H9 (cell line): Measurements from ENCODE around the gene RGS3. TPM values are rescaled to one million over a fixed set of nuclear protein-coding genes. Genes with fewer than 3 reads are reported as not detected.

Experiments used
- DNase-seq: peaks from one replicate; pipeline ENCODE4 v3.0.0-alpha.2; 2017
- H2AFZ ChIP-seq: one replicate; pipeline ENCODE4 v1.6.1; 2013; ENCODE audit warnings: mild to moderate bottlenecking, low read length, control low read depth, moderate library complexity
- H2AK5ac ChIP-seq: 2 replicates; pipeline ENCODE4 v1.6.1; 2013; ENCODE audit warnings: low read length, control low read depth, mixed read lengths; ENCODE audit not compliant: insufficient read length
- H2BK120ac ChIP-seq: one replicate; pipeline ENCODE4 v1.6.1; 2013; ENCODE audit warnings: low read depth, mild to moderate bottlenecking, low read length, control low read depth, inconsistent platforms; ENCODE audit not compliant: poor library complexity, severe bottlenecking
- H2BK12ac ChIP-seq: 2 replicates; pipeline ENCODE4 v1.6.1; 2013; ENCODE audit warnings: low read length, control low read depth, mixed read lengths, low read depth; ENCODE audit not compliant: insufficient read length
- H2BK15ac ChIP-seq: 2 replicates; pipeline ENCODE4 v1.6.1; 2013; ENCODE audit warnings: low read depth, low read length, control low read depth
- H2BK20ac ChIP-seq: one replicate; pipeline ENCODE4 v1.6.1; 2013; ENCODE audit warnings: low read depth, mild to moderate bottlenecking, low read length, control low read depth, inconsistent platforms; ENCODE audit not compliant: poor library complexity, severe bottlenecking
- H2BK5ac ChIP-seq: 2 replicates; pipeline ENCODE4 v1.6.1; 2013; ENCODE audit warnings: low read length, control low read depth, mixed read lengths; ENCODE audit not compliant: insufficient read length
- H3K14ac ChIP-seq: 2 replicates; pipeline ENCODE4 v1.6.1; 2013; ENCODE audit warnings: low read length, control low read depth; ENCODE audit not compliant: insufficient read depth
- H3K18ac ChIP-seq: 2 replicates; pipeline ENCODE4 v1.6.1; 2013; ENCODE audit warnings: low read depth, mild to moderate bottlenecking, mixed read lengths, low read length, control low read depth; ENCODE audit not compliant: insufficient read length
- H3K23ac ChIP-seq: 2 replicates; pipeline ENCODE4 v1.6.1; 2013; ENCODE audit warnings: low read length, control low read depth, mixed read lengths, low read depth; ENCODE audit not compliant: insufficient read length
- H3K23me2 ChIP-seq: 2 replicates; pipeline ENCODE4 v1.6.1; 2013; ENCODE audit warnings: low read depth, mild to moderate bottlenecking, mixed read lengths, low read length, control low read depth; ENCODE audit not compliant: insufficient read length, poor library complexity, severe bottlenecking
- H3K27ac ChIP-seq: 2 replicates; pipeline ENCODE4 v1.5.1; 2013; ENCODE audit warnings: low read length, control low read depth, mixed read lengths, low read depth; ENCODE audit not compliant: insufficient read length
- H3K27me3 ChIP-seq: 2 replicates; pipeline ENCODE4 v1.6.1; 2013; ENCODE audit warnings: low read length, control low read depth, inconsistent platforms; ENCODE audit not compliant: insufficient read depth
- H3K4ac ChIP-seq: 2 replicates; pipeline ENCODE4 v1.6.1; 2013; ENCODE audit warnings: low read depth, mild to moderate bottlenecking, control low read depth, inconsistent platforms, low read length, moderate library complexity
- H3K4me1 ChIP-seq: 2 replicates; pipeline ENCODE4 v1.6.1; 2013; ENCODE audit warnings: low read length, control low read depth, inconsistent platforms; ENCODE audit not compliant: insufficient read depth
- H3K4me2 ChIP-seq: 2 replicates; pipeline ENCODE4 v1.6.1; 2013; ENCODE audit warnings: low read length, control low read depth, mixed read lengths; ENCODE audit not compliant: insufficient read length, insufficient read depth
- H3K56ac ChIP-seq: 2 replicates; pipeline ENCODE4 v1.6.1; 2013; ENCODE audit warnings: low read depth, mild to moderate bottlenecking, mixed read lengths, low read length, control low read depth; ENCODE audit not compliant: insufficient read length
- H3K79me1 ChIP-seq: 2 replicates; pipeline ENCODE4 v1.6.1; 2013; ENCODE audit warnings: low read depth, mild to moderate bottlenecking, moderate library complexity, low read length, control low read depth, inconsistent platforms; ENCODE audit not compliant: insufficient read depth, poor library complexity, severe bottlenecking
- H3K79me2 ChIP-seq: 2 replicates; pipeline ENCODE4 v1.6.1; 2013; ENCODE audit warnings: low read length, control low read depth, inconsistent platforms; ENCODE audit not compliant: insufficient read depth
- H3K9ac ChIP-seq: 2 replicates; pipeline ENCODE4 v1.6.1; 2013; ENCODE audit warnings: low read length, control low read depth, mixed read lengths; ENCODE audit not compliant: insufficient read length; ENCODE audit errors: extremely low read depth
- H3K9me3 ChIP-seq: one replicate; pipeline ENCODE4 v1.6.1; 2013; ENCODE audit warnings: low read depth, low read length, inconsistent platforms; ENCODE audit not compliant: control insufficient read depth
- H3T11ph ChIP-seq: one replicate; pipeline ENCODE4 v1.6.1; 2013; ENCODE audit warnings: mild to moderate bottlenecking, low read length, control low read depth, inconsistent platforms
- H4K20me1 ChIP-seq: one replicate; pipeline ENCODE4 v1.6.1; 2013; ENCODE audit not compliant: control insufficient read depth, insufficient read length, insufficient read depth
- H4K5ac ChIP-seq: 2 replicates; pipeline ENCODE4 v1.6.1; 2013; ENCODE audit warnings: low read depth, mild to moderate bottlenecking, mixed read lengths, low read length, control low read depth; ENCODE audit not compliant: insufficient read length
- H4K8ac ChIP-seq: replicated peaks from 2 replicates; pipeline ENCODE4 v1.6.1; 2013; ENCODE audit warnings: low read length, control low read depth, mixed read lengths, low read depth; ENCODE audit not compliant: insufficient read length
- H4K91ac ChIP-seq: 2 replicates; pipeline ENCODE4 v1.6.1; 2013; ENCODE audit warnings: low read depth, mild to moderate bottlenecking, moderate library complexity, mixed read lengths, low read length, control low read depth; ENCODE audit not compliant: insufficient read length
- H3K27ac Mint-ChIP-seq, 3 experiments: 2 replicates in 2 of 3; 3 replicates in 1 of 3; pipeline ENCODE4 v1.8.0; 2020 to 2021; ENCODE audit warnings: mixed read lengths in 3 of 3, mild to moderate bottlenecking in 1 of 3, moderate library complexity in 1 of 3
- H3K27me3 Mint-ChIP-seq: 2 replicates; pipeline ENCODE4 v1.8.0; 2021; ENCODE audit warnings: low read depth, mild to moderate bottlenecking, moderate library complexity, mixed read lengths
- H3K36me3 Mint-ChIP-seq, 3 experiments: 2 replicates in 2 of 3; 3 replicates in 1 of 3; pipeline ENCODE4 v1.8.0; 2020 to 2021; ENCODE audit warnings: low read depth in 3 of 3, mixed read lengths in 3 of 3; ENCODE audit not compliant: insufficient read depth in 1 of 3
- H3K4me1 Mint-ChIP-seq, 2 experiments: 2 replicates each; pipeline ENCODE4 v1.8.0; 2020; ENCODE audit warnings: mixed read lengths in 2 of 2
- H3K4me3 Mint-ChIP-seq, 2 experiments: 2 replicates in 1 of 2; 3 replicates in 1 of 2; pipeline ENCODE4 v1.8.0; 2020 to 2021; ENCODE audit warnings: mild to moderate bottlenecking in 2 of 2, mixed read lengths in 2 of 2, moderate library complexity in 1 of 2
- H3K9me3 Mint-ChIP-seq, 2 experiments: 2 replicates in 1 of 2; 3 replicates in 1 of 2; pipeline ENCODE4 v1.8.0; 2020; ENCODE audit warnings: mild to moderate bottlenecking in 2 of 2, mixed read lengths in 2 of 2, moderate library complexity in 1 of 2
- WGBS: extraction: QIAGEN DNeasy Blood & Tissue Kit; methylation state at CpG from one replicate; pipeline ENCODE4 v1.1.7; 2013; ENCODE audit warnings: missing lambda C conversion rate, low lambda C conversion rate, mixed read lengths; ENCODE audit not compliant: insufficient read length; ENCODE audit errors: extremely low coverage; 5-methylcytosine and 5-hydroxymethylcytosine counted together
- total RNA-seq: library from RNA; stranded (reverse); gene quantifications from 2 replicates; pipeline ENCODE4 v1.2.1, GENCODE V29; 2021
- TF ChIP-seq, protein P1 (sequence below): fragments of 200-600 bp; sonication (generic); conservative IDR thresholded peaks from 3 replicates; pipeline ENCODE4 v1.8.0; 2021; ENCODE audit warnings: antibody characterized with exemption, mild to moderate bottlenecking

The RGS3 gene
- total RNA-seq, 1 experiment from 2014 or later = 13.9 TPM

- H3K23ac ChIP-seq = no peak overlapping the region
- H2BK20ac ChIP-seq = no peak overlapping the region
- no peak overlapping the region for H3K4me3 Mint-ChIP-seq
- H3K4ac ChIP-seq = no peak overlapping the region
- H2AK5ac ChIP-seq = no peak overlapping the region
- no peak overlapping the region for H3T11ph ChIP-seq
- no peak overlapping the region for H3K56ac ChIP-seq
- no peaks in the 10 kb centered on the region for H3K23me2 ChIP-seq
- no CpG with 5 or more reads among the region's 8 CpGs for WGBS
- H2BK5ac ChIP-seq = no peak overlapping the region
- no peaks in the 10 kb centered on the region for H3K9me3 ChIP-seq
- 0 out of 7 replicates have a peak overlapping the region, but pooled peaks of 1 of the 3 experiments have one; percentile 6 for H3K27ac Mint-ChIP-seq
- TF ChIP-seq, protein P1, sequence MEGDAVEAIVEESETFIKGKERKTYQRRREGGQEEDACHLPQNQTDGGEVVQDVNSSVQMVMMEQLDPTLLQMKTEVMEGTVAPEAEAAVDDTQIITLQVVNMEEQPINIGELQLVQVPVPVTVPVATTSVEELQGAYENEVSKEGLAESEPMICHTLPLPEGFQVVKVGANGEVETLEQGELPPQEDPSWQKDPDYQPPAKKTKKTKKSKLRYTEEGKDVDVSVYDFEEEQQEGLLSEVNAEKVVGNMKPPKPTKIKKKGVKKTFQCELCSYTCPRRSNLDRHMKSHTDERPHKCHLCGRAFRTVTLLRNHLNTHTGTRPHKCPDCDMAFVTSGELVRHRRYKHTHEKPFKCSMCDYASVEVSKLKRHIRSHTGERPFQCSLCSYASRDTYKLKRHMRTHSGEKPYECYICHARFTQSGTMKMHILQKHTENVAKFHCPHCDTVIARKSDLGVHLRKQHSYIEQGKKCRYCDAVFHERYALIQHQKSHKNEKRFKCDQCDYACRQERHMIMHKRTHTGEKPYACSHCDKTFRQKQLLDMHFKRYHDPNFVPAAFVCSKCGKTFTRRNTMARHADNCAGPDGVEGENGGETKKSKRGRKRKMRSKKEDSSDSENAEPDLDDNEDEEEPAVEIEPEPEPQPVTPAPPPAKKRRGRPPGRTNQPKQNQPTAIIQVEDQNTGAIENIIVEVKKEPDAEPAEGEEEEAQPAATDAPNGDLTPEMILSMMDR = no peak
- H4K5ac ChIP-seq = no peak overlapping the region
- H3K14ac ChIP-seq = no peak overlapping the region
- peak overlapping the region; percentile 29 for H3K18ac ChIP-seq
- H3K36me3 Mint-ChIP-seq = no peaks in the 10 kb centered on the region
- H3K4me1 ChIP-seq = peaks cover 10% of the 10 kb centered on the region; the same call in 1 of the 2 replicates
- peaks cover 3% of the 10 kb centered on the region for H4K20me1 ChIP-seq
- no peak overlapping the region for H2BK12ac ChIP-seq
- no peaks in the 10 kb centered on the region for H3K9me3 Mint-ChIP-seq
- no peak overlapping the region for H3K4me2 ChIP-seq
- H3K27me3 Mint-ChIP-seq = peaks cover 1% of the 10 kb centered on the region; the same call in 1 of the 2 replicates
- no peak overlapping the region for H2BK15ac ChIP-seq
- no peak overlapping the region for H2BK120ac ChIP-seq
- H3K27me3 ChIP-seq = no peaks in the 10 kb centered on the region
- H2AFZ ChIP-seq = no peak overlapping the region
- H4K8ac ChIP-seq = no peak overlapping the region
- no peak overlapping the region for H3K27ac ChIP-seq
- no peaks in the 10 kb centered on the region for H3K79me1 ChIP-seq
- peak overlapping the region; percentile 41 for H4K91ac ChIP-seq
- peak; percentile 22 for DNase-seq
- no peak overlapping the region for H3K9ac ChIP-seq
- peaks cover 32 to 38% of the 10 kb centered on the region in 2 experiments for H3K4me1 Mint-ChIP-seq
- H3K79me2 ChIP-seq = no peaks in the 10 kb centered on the region
Observed at GRCh38 chr9:113626735-113627495, 163.4 kb downstream of the RGS3 start.
